Thoracic aorta (tissue), 2 donors: ENCODE measurements around the gene ODF2. TPM values are rescaled to one million over a fixed set of nuclear protein-coding genes. Genes with fewer than 3 reads are reported as not detected.

ENCODE experiments used
- ATAC-seq: fragments of 150-250 bp; one replicate; pipeline ENCODE4 v1.8.0; 2017; ENCODE audit warnings: low read depth; ENCODE audit not compliant: insufficient number of reproducible peaks, low FRiP score
- DNase-seq: peaks from one replicate; pipeline ENCODE4 v3.0.0-alpha.2; 2020; ENCODE audit warnings: low spot score
- H3K27ac ChIP-seq, 2 donors: fragments of 200-600 bp; sonication (generic); 1 replicate in 1 of 2; 2 replicates in 1 of 2; pipeline ENCODE4 v1.5.1; 2016; ENCODE audit warnings: mild to moderate bottlenecking in 2 of 2, moderate library complexity in 2 of 2
- H3K27me3 ChIP-seq: fragments of 200-600 bp; sonication (generic); replicated peaks from 2 replicates; pipeline ENCODE4 v1.6.0; 2016; ENCODE audit warnings: mild to moderate bottlenecking; ENCODE audit not compliant: insufficient read depth
- H3K36me3 ChIP-seq: fragments of 200-600 bp; sonication (generic); one replicate; pipeline ENCODE4 v1.5.1; 2016
- H3K4me1 ChIP-seq, 2 donors: fragments of 200-600 bp; sonication (generic); 1 replicate in 1 of 2; 2 replicates in 1 of 2; pipeline versions ENCODE4 v1.5.1 to v1.6.0; 2016; ENCODE audit warnings: low read depth in 2 of 2, mild to moderate bottlenecking in 1 of 2; ENCODE audit not compliant: control insufficient read depth in 1 of 2
- H3K4me3 ChIP-seq: fragments of 200-600 bp; sonication (generic); 2 replicates; pipeline ENCODE4 v1.5.1; 2016; ENCODE audit warnings: mild to moderate bottlenecking
- H3K9me3 ChIP-seq: fragments of 200-600 bp; sonication (generic); 2 replicates; pipeline ENCODE4 v1.5.1; 2016
- CTCF ChIP-seq: fragments of 200-600 bp; sonication (generic); IDR thresholded peaks from one replicate; pipeline ENCODE4 v1.5.1; 2019; ENCODE audit warnings: antibody characterized with exemption
- total RNA-seq, 2 donors: library from RNA; depleted of rRNA; stranded (reverse); fragments of >200 nt; gene quantifications; one replicate each; pipeline versions ENCODE4 v1.1.0 to v1.2.3, GENCODE V29; 2016

The ODF2 gene
- 10 to 100 TPM; 22.5 to 36.5 TPM for total RNA-seq

DNA sequence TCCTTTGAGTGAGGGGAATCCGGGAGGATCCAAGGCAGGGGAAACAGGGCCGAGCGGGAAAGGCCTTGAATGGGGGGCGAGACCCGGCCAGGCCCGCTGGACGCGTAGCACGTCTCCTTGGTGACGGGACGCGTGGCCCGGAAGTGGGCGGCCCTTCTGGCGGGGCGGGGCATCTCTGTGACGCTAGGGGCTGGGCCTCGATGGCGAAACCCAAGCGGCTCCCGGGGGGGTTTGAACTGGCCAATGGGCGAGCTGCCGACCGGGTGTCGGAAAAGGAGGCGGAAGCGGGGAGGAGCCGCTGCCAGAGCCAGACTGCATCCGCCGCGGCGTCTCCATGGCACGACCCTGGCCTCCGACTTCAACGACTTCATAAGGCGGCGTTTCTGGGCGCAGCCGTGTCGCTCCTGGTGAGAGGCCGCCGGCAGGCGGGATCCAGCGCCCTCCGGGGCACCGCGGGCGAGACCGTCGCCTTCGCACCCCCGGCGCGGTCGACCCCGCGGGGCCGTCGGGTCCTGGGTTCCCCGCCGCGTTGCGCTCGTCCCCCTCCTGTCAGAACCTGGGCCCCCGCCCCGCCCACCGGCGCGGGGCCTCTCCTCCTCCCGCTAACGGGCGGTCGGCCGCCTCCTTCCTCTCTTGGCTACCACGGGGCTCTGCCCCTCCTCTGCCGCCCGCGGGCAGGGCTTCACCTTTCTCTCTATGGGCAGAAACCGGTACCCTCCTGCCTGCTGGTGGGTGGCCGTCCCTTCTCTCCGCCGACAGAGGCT is at the start of gene ODF2:
ODF2 (plus strand) TSS at position 158 of the 764 bp plus-strand sequence; CDS start at position 244, 86 bp downstream.
- Histone ChIP-seq H3K27me3 (no peaks in the 10 kb centered on the region), H3K4me1 (peaks cover 7 to 8% of the 10 kb centered on the region in 2 donors), H3K9me3 (no peaks in the 10 kb centered on the region), H3K27ac (peak within 1 kb of the TSS; percentile 88 to 89), H3K4me3 (peak within 1 kb of the TSS; percentile 95), H3K36me3 (peaks cover 9% of the 10 kb centered on the region)
- no peak for TF ChIP-seq CTCF
- peak; percentile 89 for DNase-seq
- ATAC-seq = peak; percentile 95

GRCh38 chr9:128406848-128407391 is 48.9 kb upstream of the ODF2 start:
- H3K27me3 ChIP-seq = no peaks in the 10 kb centered on the region

DNA sequence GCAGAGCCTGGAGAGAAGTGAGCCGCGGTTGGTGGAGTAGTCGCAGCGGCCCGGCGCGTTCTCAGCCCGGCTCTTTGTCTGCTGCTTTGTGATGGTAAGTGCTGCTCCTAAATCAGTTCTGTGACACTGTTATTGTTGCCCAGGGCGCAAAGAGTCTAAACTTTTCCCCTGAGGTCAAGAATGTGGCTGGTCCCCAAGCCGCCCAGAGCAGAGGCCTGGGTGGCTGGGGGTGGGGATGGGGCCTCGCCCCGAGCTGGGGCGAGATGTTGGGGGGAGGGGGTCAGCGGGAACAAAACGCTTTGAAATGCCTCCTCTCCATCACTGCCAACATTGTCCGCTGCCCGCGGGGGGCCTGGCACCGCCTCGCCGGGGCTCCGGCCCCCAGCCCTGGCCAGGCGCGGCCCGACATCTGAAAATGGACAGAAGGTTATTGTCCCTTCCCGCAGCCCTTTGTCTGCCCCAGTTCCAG is 46.8 kb upstream of the ODF2 start:
- no peaks in the 10 kb centered on the region for H3K27me3 ChIP-seq
- no peaks in the 10 kb centered on the region for H3K9me3 ChIP-seq
- H3K4me1 ChIP-seq = no peaks in the 10 kb centered on the region
- H3K36me3 ChIP-seq = no peaks in the 10 kb centered on the region
- DNase-seq (no peak), ATAC-seq (no peak)
- no peak overlapping the region for H3K4me3 ChIP-seq
- no peak for TF ChIP-seq CTCF
- H3K27ac ChIP-seq = no peak overlapping the region

More at GRCh38 chr9:128406848-128407391, 48.9 kb upstream of the ODF2 start:
- no peaks in the 10 kb centered on the region for H3K4me1 ChIP-seq
- H3K4me3 ChIP-seq = no peak overlapping the region
- TF ChIP-seq CTCF = no peak
- no peaks in the 10 kb centered on the region for H3K9me3 ChIP-seq
- H3K36me3 ChIP-seq = no peaks in the 10 kb centered on the region
- DNase-seq (no peak), ATAC-seq (no peak)
- H3K27ac ChIP-seq = no peak overlapping the region

GRCh38 chr9:128409450-128409849 is 46.4 kb upstream of the ODF2 start:
- no peak overlapping the region for H3K27ac ChIP-seq
- TF ChIP-seq CTCF = no peak
- H3K36me3 ChIP-seq = no peaks in the 10 kb centered on the region
- H3K4me1 ChIP-seq = no peaks in the 10 kb centered on the region
- H3K9me3 ChIP-seq = no peaks in the 10 kb centered on the region
- DNase-seq (no peak), ATAC-seq (no peak)
- no peaks in the 10 kb centered on the region for H3K27me3 ChIP-seq
- no peak overlapping the region for H3K4me3 ChIP-seq

DNA sequence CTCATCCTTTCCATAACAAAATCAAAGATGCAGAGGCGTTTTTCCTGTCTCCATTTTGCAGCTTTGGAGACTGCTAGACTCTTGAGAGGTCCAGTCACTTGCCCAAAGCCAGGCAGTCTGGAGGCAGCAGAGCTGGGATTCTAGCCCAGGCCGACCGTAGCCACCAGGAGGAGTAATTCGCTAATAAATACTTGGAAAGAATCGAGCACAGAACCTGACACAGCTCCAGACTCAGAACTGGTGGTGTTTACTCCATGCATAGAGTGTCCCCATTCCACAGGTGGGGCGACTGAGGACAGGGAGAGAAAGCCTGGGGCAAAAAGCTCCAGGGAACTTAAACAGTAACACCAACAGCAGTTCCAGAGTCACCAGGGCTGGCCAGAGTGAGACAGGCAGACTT is 45.8 kb upstream of the ODF2 start:
- Histone ChIP-seq H3K4me3 (no peak overlapping the region), H3K36me3 (no peaks in the 10 kb centered on the region), H3K27ac (no peak overlapping the region), H3K27me3 (no peaks in the 10 kb centered on the region), H3K9me3 (no peaks in the 10 kb centered on the region), H3K4me1 (no peaks in the 10 kb centered on the region)
- ATAC-seq (no peak), DNase-seq (no peak)
- no peak for TF ChIP-seq CTCF
